HG02981 (cell line): ENCODE measurements around the gene MOB3C.

ENCODE experiments used
- ATAC-seq: cut with Tn5 transposase; IDR thresholded peaks from one replicate; pipeline ENCODE4 v1.9.1; 2021; ENCODE audit warnings: mild to moderate bottlenecking, moderate library complexity; ENCODE audit not compliant: unreplicated experiment

MOB3C gene

GRCh38 chr1:46607345-46608130, 9.1 kb downstream of the MOB3C start:
- no peak for ATAC-seq

- no peak for ATAC-seq
Observed at GRCh38 chr1:46606255-46606965, 10.2 kb downstream of the MOB3C start.

GRCh38 chr1:46605232-46605631, 11.4 kb downstream of the MOB3C start:
- no peak for ATAC-seq

DNA sequence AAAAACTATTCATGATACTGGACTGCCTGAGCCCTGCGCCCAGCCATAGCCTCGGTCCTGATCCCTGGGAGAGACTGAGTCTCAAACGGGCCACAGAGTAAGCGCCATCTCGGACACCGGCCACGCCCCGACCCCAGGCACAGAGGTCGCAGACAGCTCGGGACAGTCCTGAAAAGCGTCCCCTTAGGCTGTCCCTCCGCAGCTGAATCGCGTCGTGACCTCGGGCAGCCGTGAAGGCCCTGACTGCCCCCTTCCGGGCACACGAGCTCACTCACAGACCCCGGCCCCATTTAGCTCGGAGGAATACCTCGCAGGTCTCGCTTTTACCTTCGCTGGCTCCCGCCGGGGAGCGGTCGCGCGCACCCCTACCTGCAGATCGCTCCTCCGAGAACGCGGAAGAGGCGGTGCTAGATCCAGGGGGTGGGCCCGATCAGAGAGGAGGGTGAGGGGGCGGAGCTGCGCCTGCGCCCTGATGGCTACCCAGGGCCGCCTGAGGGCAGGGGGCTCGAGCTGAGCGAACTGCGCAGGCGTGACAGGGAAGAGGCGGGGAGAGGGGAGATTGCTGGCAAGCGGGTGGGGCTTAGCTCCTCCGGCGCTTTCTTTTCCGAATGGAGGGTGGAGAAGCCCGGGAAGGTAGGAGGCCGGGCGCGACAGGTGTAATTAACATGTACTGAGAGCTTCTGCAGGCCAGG, 12.6 kb downstream of the MOB3C start, which contains the start of gene MKNK1:
Gene MKNK1 (minus strand): TSS at position 411 of the 692 bp plus-strand sequence. CDS start 20,941 bp downstream, outside the sequence.
- ATAC-seq = peak; percentile 97

DNA sequence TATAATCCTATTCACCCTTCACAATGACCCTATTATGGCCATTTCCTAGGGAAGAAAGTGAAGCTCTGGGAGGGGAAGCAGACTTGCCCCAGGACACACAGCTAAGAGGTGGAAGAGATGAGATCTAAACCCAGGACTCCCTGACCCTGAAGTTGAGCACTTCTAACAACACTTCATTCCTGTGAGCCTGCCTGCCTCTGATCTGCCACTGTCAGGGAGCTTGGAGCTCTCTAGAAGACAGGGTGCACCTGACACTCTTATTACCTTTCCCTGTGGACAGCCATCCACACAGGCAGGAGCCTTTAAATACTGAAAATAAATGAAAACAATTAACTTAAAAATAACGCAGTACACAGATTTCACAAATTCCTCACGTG, 13.1 kb downstream of the MOB3C start:
- ATAC-seq = no peak

GRCh38 chr1:46601257-46602007, 15.2 kb downstream of the MOB3C start:
- no peak for ATAC-seq

- ATAC-seq = no peak
Observed at GRCh38 chr1:46599059-46599970, 17.3 kb downstream of the MOB3C start.

GRCh38 chr1:46596846-46597245, 19.8 kb downstream of the MOB3C start:
- no peak for ATAC-seq

DNA sequence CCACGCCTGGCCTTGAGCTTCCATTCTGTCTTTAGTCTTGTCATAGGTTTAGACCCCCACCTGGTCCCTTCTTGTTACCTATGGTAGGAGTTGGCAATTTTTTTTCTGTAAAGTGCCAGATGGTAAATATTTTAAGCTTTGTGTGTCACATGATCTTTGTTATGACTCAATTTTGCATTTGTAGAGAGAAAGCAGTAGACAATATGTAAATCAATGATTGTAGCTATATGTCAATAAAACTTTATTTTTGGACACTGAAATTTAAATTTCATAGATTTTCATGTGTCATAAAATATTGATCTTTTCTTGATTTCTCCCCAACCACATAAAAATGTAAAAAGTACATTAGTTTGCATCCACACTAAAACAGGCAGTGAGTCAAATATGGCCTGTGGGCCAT, 20.6 kb downstream of the MOB3C start:
- ATAC-seq = no peak

DNA sequence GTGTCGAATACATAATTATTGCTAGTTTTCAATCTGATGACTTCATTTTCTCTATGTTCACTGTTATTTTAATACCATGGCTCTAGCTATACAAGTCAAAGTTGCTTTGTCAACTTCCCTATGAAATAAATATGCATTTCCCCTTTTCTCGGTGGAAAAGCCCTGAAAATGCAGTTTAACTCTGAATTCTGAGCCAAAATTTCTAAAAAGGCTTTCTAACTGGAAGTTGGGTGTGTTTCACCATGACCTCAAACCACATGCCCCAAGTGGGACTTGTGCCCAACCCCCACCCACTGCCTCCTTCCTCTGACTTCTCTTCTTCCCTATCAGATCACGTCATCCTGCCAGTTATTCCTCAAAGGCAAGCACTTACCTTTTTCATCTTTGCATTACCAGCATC, 21.5 kb downstream of the MOB3C start:
- ATAC-seq = no peak

DNA sequence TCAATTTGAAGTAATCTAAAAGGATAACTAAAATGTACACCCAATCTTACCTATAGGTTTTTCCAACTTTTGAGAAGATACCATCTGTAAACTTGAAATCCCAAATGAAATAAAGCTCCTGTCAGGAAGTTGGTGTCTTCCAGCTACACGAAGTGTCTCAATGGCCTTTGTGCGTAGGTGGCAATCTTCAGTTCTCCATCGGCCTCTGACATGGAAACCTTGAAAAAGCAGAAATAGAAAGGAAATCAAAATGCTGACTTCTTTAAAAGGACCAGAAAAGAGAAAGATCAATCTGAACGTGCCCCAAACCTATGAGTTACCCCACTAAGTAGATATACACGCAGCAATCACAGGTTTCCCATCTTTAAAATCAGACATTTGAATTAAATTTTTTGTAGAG, 22.5 kb downstream of the MOB3C start:
- no peak for ATAC-seq

DNA sequence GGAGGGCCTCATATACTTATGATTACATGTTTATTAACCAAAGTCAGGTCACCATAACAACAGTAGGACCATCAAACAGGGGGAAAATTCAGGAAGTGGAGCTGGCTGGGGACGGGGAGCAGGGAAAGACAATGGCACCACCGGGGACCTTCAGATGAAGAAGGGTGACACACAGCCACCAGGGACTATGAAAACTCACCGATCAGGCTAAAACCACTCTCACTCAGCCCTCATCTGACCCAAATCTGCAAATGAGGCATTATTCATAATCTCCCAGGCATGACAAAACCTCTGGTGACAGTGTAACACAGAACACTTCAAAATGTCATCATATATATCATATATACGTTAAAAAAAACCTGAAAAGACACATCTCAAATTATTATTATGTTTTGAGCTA, 23.8 kb downstream of the MOB3C start:
- ATAC-seq = no peak

DNA sequence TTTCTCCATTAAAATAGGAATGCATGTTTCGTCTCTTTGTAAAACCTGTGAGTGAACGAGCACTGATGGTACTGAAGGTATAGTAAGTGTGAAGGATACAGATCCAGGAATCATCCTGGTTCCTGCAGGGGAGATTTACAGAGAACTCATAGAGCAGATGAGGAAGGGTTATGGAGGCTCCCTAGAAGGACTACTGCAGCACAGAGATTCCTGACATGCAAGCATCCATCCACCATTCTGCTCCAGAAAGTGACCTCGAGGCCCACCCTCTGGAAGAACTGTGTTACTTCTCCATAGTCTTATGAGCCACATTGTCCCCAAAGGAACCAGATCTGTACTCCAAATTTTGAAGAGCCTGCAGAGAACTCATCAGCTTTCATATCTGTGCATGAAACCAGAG, 27.1 kb downstream of the MOB3C start:
- ATAC-seq = no peak

GRCh38 chr1:46587069-46587468, 29.5 kb downstream of the MOB3C start:
- ATAC-seq = no peak

DNA sequence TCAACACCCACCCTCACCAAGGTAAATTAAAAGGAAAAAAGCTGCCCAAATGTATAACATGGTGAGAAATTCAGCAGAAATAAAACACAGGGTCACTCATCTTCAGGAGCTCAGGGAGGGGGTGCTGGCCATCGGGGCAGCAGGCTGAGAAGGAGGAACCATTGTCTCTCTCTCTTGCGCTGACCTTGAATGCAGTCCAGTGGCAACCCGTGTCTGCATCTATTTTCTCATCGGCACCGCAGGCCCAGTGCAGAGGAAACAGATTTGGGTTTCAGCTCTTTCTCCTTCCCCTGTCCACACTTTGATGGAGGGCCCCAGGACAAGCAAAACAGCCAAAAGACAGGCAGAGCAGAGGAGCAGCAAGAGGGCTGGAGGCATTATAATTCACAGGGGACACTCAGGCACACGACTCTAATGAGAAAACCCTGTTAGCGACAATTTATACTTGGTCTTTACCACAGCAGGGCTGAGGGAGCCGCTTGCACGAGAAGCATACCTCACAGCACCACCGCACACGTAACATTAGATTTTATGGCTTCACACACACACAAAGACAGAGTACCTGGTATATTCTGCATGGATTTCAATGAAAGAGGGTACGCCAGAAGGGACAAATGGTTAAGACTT, 31.2 kb downstream of the MOB3C start:
- no peak for ATAC-seq

DNA sequence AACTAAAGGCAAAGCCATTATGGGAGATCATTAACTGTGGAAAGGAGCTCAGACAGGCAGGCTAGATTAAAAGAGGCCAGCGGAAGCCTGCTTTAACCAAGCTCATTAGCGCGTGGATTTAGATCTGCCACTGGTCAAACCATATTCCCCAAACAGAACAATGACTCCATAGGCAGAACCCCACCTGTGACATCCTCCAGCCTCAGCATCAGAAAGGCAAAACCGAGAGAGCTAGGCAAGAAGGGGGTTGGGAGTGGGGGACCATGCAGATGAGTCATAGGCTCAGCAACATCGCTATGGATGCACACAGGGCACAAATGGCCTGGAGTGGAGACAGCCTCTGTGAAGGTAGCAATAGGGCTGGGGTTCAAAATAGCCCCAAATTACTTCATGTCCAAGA, 33.1 kb downstream of the MOB3C start:
- no peak for ATAC-seq

GRCh38 chr1:46582972-46583371, 33.6 kb downstream of the MOB3C start:
- ATAC-seq = no peak

- ATAC-seq = no peak
Observed at GRCh38 chr1:46581681-46582455, 34.7 kb downstream of the MOB3C start.
